H1 (cell line): ENCODE results near the gene CSRP1.

Experiments used
- EGR1 ChIP-seq: IDR thresholded peaks from 2 replicates; pipeline ENCODE4 v1.6.1; 2011; ENCODE audit warnings: low read depth, low read length, borderline replicate concordance
- HDAC2 ChIP-seq, 2 experiments: fragments of 300-600 bp in 1 of 2; sonication (generic) in 1 of 2; IDR thresholded peaks; 2 replicates each; pipeline ENCODE4 v1.6.1; 2011 to 2012; ENCODE audit warnings: low read depth in 2 of 2, low read length in 2 of 2, mild to moderate bottlenecking in 2 of 2, moderate library complexity in 2 of 2, borderline replicate concordance in 1 of 2, inconsistent platforms in 1 of 2
- JUND ChIP-seq: IDR thresholded peaks from 2 replicates; pipeline ENCODE4 v1.6.1; 2011; ENCODE audit warnings: mild to moderate bottlenecking, improper control_type of control experiment, low read length
- NRF1 ChIP-seq: IDR thresholded peaks from 2 replicates; pipeline ENCODE4 v1.6.1; 2011; ENCODE audit warnings: mild to moderate bottlenecking, low read depth, low read length, improper control_type of control experiment
- SAP30 ChIP-seq: fragments of 300-600 bp; sonication (generic); IDR thresholded peaks from 2 replicates; pipeline ENCODE4 v1.7.1; 2012; ENCODE audit warnings: low read length, moderate library complexity, mild to moderate bottlenecking, inconsistent platforms; ENCODE audit not compliant: insufficient read depth, insufficient replicate concordance
- SP2 ChIP-seq: IDR thresholded peaks from 2 replicates; pipeline ENCODE4 v1.6.1; 2012; ENCODE audit warnings: mild to moderate bottlenecking, low read length, inconsistent platforms
- SRF ChIP-seq: IDR thresholded peaks from 2 replicates; pipeline ENCODE4 v1.6.1; 2011; ENCODE audit warnings: mild to moderate bottlenecking, low read depth, low read length, moderate library complexity
- SUZ12 ChIP-seq: fragments of 200-600 bp; sonication (generic); IDR thresholded peaks from 2 replicates; pipeline ENCODE4 v1.6.1; 2012; ENCODE audit warnings: mild to moderate bottlenecking, inconsistent platforms, low read length, moderate library complexity, mixed read lengths

GRCh38 chr1:201487742-201488141 lies 19.2 kb downstream of the CSRP1 start:
- TF ChIP-seq SP2 (no peak), EGR1 (no peak), SRF (no peak), NRF1 (no peak), SAP30 (no peak), HDAC2 (IDR thresholded peaks at IDR 0.05; ENCODE audit: borderline replicate concordance in 1 of 2, low read depth in 2 of 2, low read length in 2 of 2) (no peak), JUND (no peak), SUZ12 (no peak)
